Measurements from ENCODE around the gene TPSB2.
"Not testable (repeated sequence)": the region's sequence is repeated elsewhere in the genome, so short reads cannot be mapped to it uniquely, and the experiment has no call there.

DNA sequence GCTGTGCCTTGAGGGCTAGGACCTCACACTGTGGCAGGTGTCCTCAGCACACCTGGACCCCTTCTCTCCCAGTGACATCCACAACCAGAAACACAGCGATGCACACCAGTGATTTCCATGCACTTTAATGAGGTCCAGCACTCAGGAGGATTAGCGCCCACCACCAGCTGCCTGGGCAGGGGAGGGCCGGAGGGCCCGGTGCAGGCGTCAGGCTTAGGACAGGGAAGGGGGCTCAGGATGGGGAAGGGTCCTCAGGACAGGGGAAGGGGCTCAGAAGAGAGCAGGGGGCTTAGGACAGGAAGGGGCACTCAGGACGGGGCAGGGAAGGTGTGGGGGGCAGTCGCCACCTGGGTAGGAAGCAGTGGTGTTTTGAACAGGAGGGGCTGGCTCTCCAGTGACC, 1.8 kb downstream of the TPSB2 start:
- not testable (repeated sequence) for TF ChIP-seq POLR2AphosphoS5 (IDR thresholded peaks at IDR 0.05)
- TF ChIP-seq, protein P1, sequence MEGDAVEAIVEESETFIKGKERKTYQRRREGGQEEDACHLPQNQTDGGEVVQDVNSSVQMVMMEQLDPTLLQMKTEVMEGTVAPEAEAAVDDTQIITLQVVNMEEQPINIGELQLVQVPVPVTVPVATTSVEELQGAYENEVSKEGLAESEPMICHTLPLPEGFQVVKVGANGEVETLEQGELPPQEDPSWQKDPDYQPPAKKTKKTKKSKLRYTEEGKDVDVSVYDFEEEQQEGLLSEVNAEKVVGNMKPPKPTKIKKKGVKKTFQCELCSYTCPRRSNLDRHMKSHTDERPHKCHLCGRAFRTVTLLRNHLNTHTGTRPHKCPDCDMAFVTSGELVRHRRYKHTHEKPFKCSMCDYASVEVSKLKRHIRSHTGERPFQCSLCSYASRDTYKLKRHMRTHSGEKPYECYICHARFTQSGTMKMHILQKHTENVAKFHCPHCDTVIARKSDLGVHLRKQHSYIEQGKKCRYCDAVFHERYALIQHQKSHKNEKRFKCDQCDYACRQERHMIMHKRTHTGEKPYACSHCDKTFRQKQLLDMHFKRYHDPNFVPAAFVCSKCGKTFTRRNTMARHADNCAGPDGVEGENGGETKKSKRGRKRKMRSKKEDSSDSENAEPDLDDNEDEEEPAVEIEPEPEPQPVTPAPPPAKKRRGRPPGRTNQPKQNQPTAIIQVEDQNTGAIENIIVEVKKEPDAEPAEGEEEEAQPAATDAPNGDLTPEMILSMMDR (IDR thresholded peaks at IDR 0.05), result not testable (repeated sequence)
